Lower lobe of right lung (tissue), 2 donors: ENCODE results near the gene UBE2M. TPM values are rescaled to one million over a fixed set of nuclear protein-coding genes. Genes with fewer than 3 reads are reported as not detected.
"Not testable (repeated sequence)": the region's sequence is repeated elsewhere in the genome, so short reads cannot be mapped to it uniquely, and the experiment has no call there.

ENCODE experiments used
- ATAC-seq, 2 donors: fragments of 200-7000 bp; cut with Tn5 transposase; one replicate each; pipeline ENCODE4 v1.9.1; 2020 to 2022; ENCODE audit warnings: mild to moderate bottlenecking in 2 of 2, moderate library complexity in 2 of 2
- DNase-seq: peaks from one replicate; pipeline ENCODE4 v3.0.0-alpha.2; 2020
- H3K27ac ChIP-seq: fragments of 200-600 bp; one replicate; pipeline ENCODE4 v1.8.0; 2022
- H3K27me3 ChIP-seq: fragments of 200-600 bp; one replicate; pipeline ENCODE4 v1.8.0; 2022; ENCODE audit warnings: low read depth
- H3K36me3 ChIP-seq: fragments of 200-600 bp; one replicate; pipeline ENCODE4 v1.8.0; 2022; ENCODE audit warnings: mild to moderate bottlenecking
- H3K4me1 ChIP-seq: fragments of 200-600 bp; one replicate; pipeline ENCODE4 v1.8.0; 2022
- H3K4me3 ChIP-seq: fragments of 200-600 bp; one replicate; pipeline ENCODE4 v1.8.0; 2022; ENCODE audit warnings: mild to moderate bottlenecking
- H3K9me3 ChIP-seq: fragments of 200-600 bp; one replicate; pipeline ENCODE4 v1.8.0; 2022
- CTCF ChIP-seq: fragments of 200-600 bp; IDR thresholded peaks from one replicate; pipeline ENCODE4 v1.8.0; 2022; ENCODE audit warnings: antibody characterized with exemption, mild to moderate bottlenecking
- intact Hi-C: fragments of 100-400 bp; cut with DNase I; formaldehyde crosslinking; loops from one replicate; pipeline ENCODE4 v1.11.0; 2022
- microRNA-seq: library from miRNA; unstranded; fragments of <30 nt; microRNA quantifications from one replicate; pipeline ENCODE4 v1.2.0, GENCODE V29; 2020; ENCODE audit warnings: borderline number of aligned reads
- total RNA-seq: library from RNA; stranded (reverse); fragmentation: NEBNext Ultra II Directional; extraction: Animal tissue kit (Norgen Biotek cat#: 25700); gene quantifications from one replicate; pipeline ENCODE4 v1.2.1, GENCODE V29; 2021
- donor health status: DM: no; HTN: yes; CAD: no; lungs with severe emphysema.

The UBE2M gene
- total RNA-seq, 1 donor from 2014 or later = 50.4 TPM

GRCh38 chr19:58510084-58510862 lies 48.1 kb downstream of the UBE2M start:
- intact Hi-C loops = no loop called here
- Histone ChIP-seq H3K36me3 (no peaks in the 10 kb centered on the region), H3K27me3 (no peaks in the 10 kb centered on the region), H3K9me3 (peaks cover 7% of the 10 kb centered on the region), H3K27ac (no peak overlapping the region), H3K4me1 (peaks cover 15% of the 10 kb centered on the region), H3K4me3 (no peak overlapping the region)
- TF ChIP-seq CTCF = no peak
- no peak for ATAC-seq
- DNase-seq = no peak

GRCh38 chr19:58509731-58510083 lies 48.7 kb downstream of the UBE2M start:
- no peak for TF ChIP-seq CTCF
- ATAC-seq = no peak
- DNase-seq = no peak

GRCh38 chr19:58507602-58508223 lies 50.7 kb downstream of the UBE2M start:
- ATAC-seq, intact Hi-C loops, H3K27me3 ChIP-seq, H3K36me3 ChIP-seq, DNase-seq, H3K9me3 ChIP-seq, H3K4me1 ChIP-seq, H3K4me3 ChIP-seq, H3K27ac ChIP-seq: not testable (repeated sequence)

More at GRCh38 chr19:58509731-58510083, 48.7 kb downstream of the UBE2M start:
- no peak overlapping the region for H3K4me3 ChIP-seq
- peaks cover 7% of the 10 kb centered on the region for H3K9me3 ChIP-seq
- H3K4me1 ChIP-seq = peaks cover 14% of the 10 kb centered on the region
- H3K27me3 ChIP-seq = no peaks in the 10 kb centered on the region
- no peaks in the 10 kb centered on the region for H3K36me3 ChIP-seq
- intact Hi-C loops = no loop called here
- H3K27ac ChIP-seq = no peak overlapping the region

Small RNA genes within 50 kb of the gene (microRNA-seq; reads per million reads assigned to microRNA genes)
- gene MIR6807 = not detected

Other genes starting within 250 kb of the UBE2M start
- 3.6 TPM for gene ZSCAN22, start 231.6 kb downstream of the UBE2M start, total RNA-seq
- gene A1BG, start 205.1 kb downstream of the UBE2M start, total RNA-seq = 14.0 TPM
- gene ZNF497, start 195.9 kb downstream of the UBE2M start, total RNA-seq = 2.5 TPM
- 1.2 TPM for gene ZNF837, start 177.6 kb downstream of the UBE2M start, total RNA-seq
- gene RPS5, start 171.3 kb downstream of the UBE2M start, total RNA-seq = 770 TPM
- not detected for gene RNF225, start 163.0 kb downstream of the UBE2M start, total RNA-seq
- 10.0 TPM for gene ZNF584, start 150.0 kb downstream of the UBE2M start, total RNA-seq
- gene ZNF132, start 118.5 kb downstream of the UBE2M start, total RNA-seq = 7.4 TPM
- gene ZNF324B, start 107.0 kb downstream of the UBE2M start, total RNA-seq = 8.3 TPM
- gene ZNF324, start 91.5 kb downstream of the UBE2M start, total RNA-seq = 10.0 TPM
- gene ZNF446, start 82.3 kb downstream of the UBE2M start, total RNA-seq = 9.1 TPM
- gene SLC27A5, start 46.6 kb downstream of the UBE2M start, total RNA-seq = 6.6 TPM
- gene ZBTB45, start 38.8 kb downstream of the UBE2M start, total RNA-seq = 14.1 TPM
- 233 TPM for gene TRIM28, start 14.5 kb downstream of the UBE2M start, total RNA-seq
- gene CHMP2A, start 3.5 kb downstream of the UBE2M start, total RNA-seq = 104 TPM
- 50.7 TPM for gene MZF1, start 14.7 kb upstream of the UBE2M start, total RNA-seq